ENCODE measurements around the gene DHX8. TPM values are rescaled to one million over a fixed set of nuclear protein-coding genes. Genes with fewer than 3 reads are reported as not detected.

Gene DHX8
- total RNA-seq, 1 donor from 2014 or later: 134 TPM

GRCh38 chr17:43463241-43463640 lies 20.5 kb upstream of the DHX8 start:
- Histone ChIP-seq H3K9me3 (ENCODE audit: low read depth) (no peaks in the 10 kb centered on the region), H3K36me3 (no peaks in the 10 kb centered on the region), H2AFZ (replicated peaks) (no peak overlapping the region), H3K4me3 (no peak overlapping the region), H3K4me2 (no peak overlapping the region), H3K27ac (no peak overlapping the region), H3K79me2 (ENCODE audit: low read depth) (no peaks in the 10 kb centered on the region), H3F3A (ENCODE audit: low read depth) (peaks cover 6% of the 10 kb centered on the region), H3K9ac (no peak overlapping the region), H4K20me1 (ENCODE audit: low read depth) (no peaks in the 10 kb centered on the region), H3K27me3 (no peaks in the 10 kb centered on the region), H3K4me1 (peaks cover 4% of the 10 kb centered on the region)
- TF ChIP-seq CTCF (IDR thresholded peaks at IDR 0.05) (no peak), EZH2 (IDR thresholded peaks at IDR 0.05) (no peak), EZH2phosphoT487 (IDR thresholded peaks at IDR 0.05) (no peak)
- Mint-ChIP-seq H3K27me3 (ENCODE audit: insufficient read depth, low read depth) (no peaks in the 10 kb centered on the region), H3K4me3 (no peak overlapping the region), H3K4me1 (peaks cover 9% of the 10 kb centered on the region), H3K36me3 (no peaks in the 10 kb centered on the region), H3K9me3 (no peaks in the 10 kb centered on the region), H3K27ac (no peak overlapping the region)
- no peak for DNase-seq (ENCODE audit: low spot score)

GRCh38 chr17:43464046-43464445 lies 19.7 kb upstream of the DHX8 start:
- no peak overlapping the region for H3K4me3 ChIP-seq
- peaks cover 3% of the 10 kb centered on the region for H3K27me3 Mint-ChIP-seq (ENCODE audit: insufficient read depth, low read depth)

GRCh38 chr17:43465049-43465448 lies 18.7 kb upstream of the DHX8 start:
- no peaks in the 10 kb centered on the region for H3K9me3 Mint-ChIP-seq
- H2AFZ ChIP-seq (replicated peaks): no peak overlapping the region
- peaks cover 3% of the 10 kb centered on the region for H3K27me3 Mint-ChIP-seq (ENCODE audit: insufficient read depth, low read depth)
- no peak for DNase-seq (ENCODE audit: low spot score)
- H3K9me3 ChIP-seq (ENCODE audit: low read depth): no peaks in the 10 kb centered on the region
- H3K4me1 Mint-ChIP-seq: peaks cover 21% of the 10 kb centered on the region
- no peaks in the 10 kb centered on the region for H3K27me3 ChIP-seq
- no peak overlapping the region for H3K27ac Mint-ChIP-seq
- no peak overlapping the region for H3K4me3 ChIP-seq
- TF ChIP-seq EZH2phosphoT487 (IDR thresholded peaks at IDR 0.05) (no peak), CTCF (IDR thresholded peaks at IDR 0.05) (no peak), EZH2 (IDR thresholded peaks at IDR 0.05) (no peak)
- no peaks in the 10 kb centered on the region for H3K36me3 Mint-ChIP-seq
- no peaks in the 10 kb centered on the region for H3K4me1 ChIP-seq
- H4K20me1 ChIP-seq (ENCODE audit: low read depth): no peaks in the 10 kb centered on the region
- no peaks in the 10 kb centered on the region for H3F3A ChIP-seq (ENCODE audit: low read depth)
- H3K9ac ChIP-seq: no peak overlapping the region
- H3K27ac ChIP-seq: no peak overlapping the region
- no peak overlapping the region for H3K4me3 Mint-ChIP-seq
- H3K4me2 ChIP-seq: no peak overlapping the region
- H3K36me3 ChIP-seq: no peaks in the 10 kb centered on the region
- no peaks in the 10 kb centered on the region for H3K79me2 ChIP-seq (ENCODE audit: low read depth)

More at GRCh38 chr17:43464046-43464445, 19.7 kb upstream of the DHX8 start:
- no peaks in the 10 kb centered on the region for H3K4me1 ChIP-seq
- H3K79me2 ChIP-seq (ENCODE audit: low read depth): no peaks in the 10 kb centered on the region
- Mint-ChIP-seq H3K4me1 (peaks cover 17% of the 10 kb centered on the region), H3K36me3 (no peaks in the 10 kb centered on the region), H3K4me3 (no peak overlapping the region), H3K9me3 (no peaks in the 10 kb centered on the region), H3K27ac (no peak overlapping the region)
- no peak for DNase-seq (ENCODE audit: low spot score)
- no peak overlapping the region for H2AFZ ChIP-seq (replicated peaks)
- no peak overlapping the region for H3K27ac ChIP-seq
- H3K36me3 ChIP-seq: no peaks in the 10 kb centered on the region
- no peaks in the 10 kb centered on the region for H3K9me3 ChIP-seq (ENCODE audit: low read depth)
- H4K20me1 ChIP-seq (ENCODE audit: low read depth): no peaks in the 10 kb centered on the region
- H3F3A ChIP-seq (ENCODE audit: low read depth): no peaks in the 10 kb centered on the region
- no peaks in the 10 kb centered on the region for H3K27me3 ChIP-seq
- TF ChIP-seq EZH2phosphoT487 (IDR thresholded peaks at IDR 0.05): no peak
- no peak for TF ChIP-seq EZH2 (IDR thresholded peaks at IDR 0.05)
- TF ChIP-seq CTCF (IDR thresholded peaks at IDR 0.05): no peak
- no peak overlapping the region for H3K4me2 ChIP-seq
- no peak overlapping the region for H3K9ac ChIP-seq

All from neural progenitor cell (in vitro differentiated cells).